NK-92 (cell line): ENCODE data around the gene TEX51.

Experiments used
- DNase-seq: peaks from one replicate; lab custom pipeline; 2025; ENCODE audit not compliant: unreplicated experiment; lab: John Stamatoyannopoulos, UW

The TEX51 gene

GRCh38 chr2:126947103-126947429, 48.4 kb downstream of the TEX51 start:
- no peak for DNase-seq

GRCh38 chr2:126949775-126950174, 51.1 kb downstream of the TEX51 start:
- no peak for DNase-seq

- DNase-seq = no peak
These were observed 51.8 kb downstream of the TEX51 start for GRCh38 chr2:126950504-126950903.
